Measurements from ENCODE around the gene ISCA2.

The ISCA2 gene

GRCh38 chr14:74509587-74510222, 16.1 kb downstream of the ISCA2 start:
- DNase-seq: no peak

- no peak for DNase-seq
These were observed 16.8 kb downstream of the ISCA2 start for GRCh38 chr14:74510223-74510931.

GRCh38 chr14:74510959-74511409, 17.4 kb downstream of the ISCA2 start:
- no peak for DNase-seq

- no peak for DNase-seq
These were observed 18.6 kb downstream of the ISCA2 start for GRCh38 chr14:74511966-74512830.

GRCh38 chr14:74514471-74514941, 20.9 kb downstream of the ISCA2 start:
- DNase-seq: peak; percentile 48

GRCh38 chr14:74515891-74516412, 22.4 kb downstream of the ISCA2 start:
- no peak for DNase-seq

GRCh38 chr14:74516451-74517160, 23.0 kb downstream of the ISCA2 start:
- no peak for DNase-seq

GRCh38 chr14:74517731-74518130, 24.2 kb downstream of the ISCA2 start:
- no peak for DNase-seq

- no peak for DNase-seq
These were observed 24.7 kb downstream of the ISCA2 start for GRCh38 chr14:74518221-74518620.

GRCh38 chr14:74519316-74520074, 25.9 kb downstream of the ISCA2 start:
- DNase-seq: no peak

GRCh38 chr14:74521756-74522155, 28.2 kb downstream of the ISCA2 start:
- no peak for DNase-seq

GRCh38 chr14:74522740-74523139, 29.2 kb downstream of the ISCA2 start:
- no peak for DNase-seq

- no peak for DNase-seq
These were observed 30.7 kb downstream of the ISCA2 start for GRCh38 chr14:74524076-74524811.

- no peak for DNase-seq
These were observed 31.2 kb downstream of the ISCA2 start for GRCh38 chr14:74524812-74525135.

- no peak for DNase-seq
These were observed 31.8 kb downstream of the ISCA2 start for GRCh38 chr14:74525361-74525851.

GRCh38 chr14:74526854-74527585, 33.5 kb downstream of the ISCA2 start:
- no peak for DNase-seq

GRCh38 chr14:74527736-74528280, 34.2 kb downstream of the ISCA2 start:
- DNase-seq: no peak

GRCh38 chr14:74528406-74528805, 34.8 kb downstream of the ISCA2 start:
- no peak for DNase-seq

GRCh38 chr14:74528886-74529285, 35.3 kb downstream of the ISCA2 start:
- no peak for DNase-seq

- no peak for DNase-seq
These were observed 37.4 kb downstream of the ISCA2 start for GRCh38 chr14:74531006-74531405.

All from hematopoietic multipotent progenitor cell treated with erythropoietin and hydrocortisone succinate and interleukin-3 and kit ligand, for 6 days (in vitro differentiated cells).